ENCODE data around the gene LAX1.

- TF ChIP-seq, protein P1, sequence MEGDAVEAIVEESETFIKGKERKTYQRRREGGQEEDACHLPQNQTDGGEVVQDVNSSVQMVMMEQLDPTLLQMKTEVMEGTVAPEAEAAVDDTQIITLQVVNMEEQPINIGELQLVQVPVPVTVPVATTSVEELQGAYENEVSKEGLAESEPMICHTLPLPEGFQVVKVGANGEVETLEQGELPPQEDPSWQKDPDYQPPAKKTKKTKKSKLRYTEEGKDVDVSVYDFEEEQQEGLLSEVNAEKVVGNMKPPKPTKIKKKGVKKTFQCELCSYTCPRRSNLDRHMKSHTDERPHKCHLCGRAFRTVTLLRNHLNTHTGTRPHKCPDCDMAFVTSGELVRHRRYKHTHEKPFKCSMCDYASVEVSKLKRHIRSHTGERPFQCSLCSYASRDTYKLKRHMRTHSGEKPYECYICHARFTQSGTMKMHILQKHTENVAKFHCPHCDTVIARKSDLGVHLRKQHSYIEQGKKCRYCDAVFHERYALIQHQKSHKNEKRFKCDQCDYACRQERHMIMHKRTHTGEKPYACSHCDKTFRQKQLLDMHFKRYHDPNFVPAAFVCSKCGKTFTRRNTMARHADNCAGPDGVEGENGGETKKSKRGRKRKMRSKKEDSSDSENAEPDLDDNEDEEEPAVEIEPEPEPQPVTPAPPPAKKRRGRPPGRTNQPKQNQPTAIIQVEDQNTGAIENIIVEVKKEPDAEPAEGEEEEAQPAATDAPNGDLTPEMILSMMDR (IDR thresholded peaks at IDR 0.05), result no peak
- TF ChIP-seq POLR2A (IDR thresholded peaks at IDR 0.05), result no peak
Observed at GRCh38 chr1:203781962-203782361, 17.0 kb downstream of the LAX1 start.

All from adrenal gland (tissue), 5 donors.